ENCODE data around the gene UBE2S.
"Not testable (repeated sequence)": the region's sequence is repeated elsewhere in the genome, so short reads cannot be mapped to it uniquely, and the experiment has no call there.

Gene UBE2S

DNA sequence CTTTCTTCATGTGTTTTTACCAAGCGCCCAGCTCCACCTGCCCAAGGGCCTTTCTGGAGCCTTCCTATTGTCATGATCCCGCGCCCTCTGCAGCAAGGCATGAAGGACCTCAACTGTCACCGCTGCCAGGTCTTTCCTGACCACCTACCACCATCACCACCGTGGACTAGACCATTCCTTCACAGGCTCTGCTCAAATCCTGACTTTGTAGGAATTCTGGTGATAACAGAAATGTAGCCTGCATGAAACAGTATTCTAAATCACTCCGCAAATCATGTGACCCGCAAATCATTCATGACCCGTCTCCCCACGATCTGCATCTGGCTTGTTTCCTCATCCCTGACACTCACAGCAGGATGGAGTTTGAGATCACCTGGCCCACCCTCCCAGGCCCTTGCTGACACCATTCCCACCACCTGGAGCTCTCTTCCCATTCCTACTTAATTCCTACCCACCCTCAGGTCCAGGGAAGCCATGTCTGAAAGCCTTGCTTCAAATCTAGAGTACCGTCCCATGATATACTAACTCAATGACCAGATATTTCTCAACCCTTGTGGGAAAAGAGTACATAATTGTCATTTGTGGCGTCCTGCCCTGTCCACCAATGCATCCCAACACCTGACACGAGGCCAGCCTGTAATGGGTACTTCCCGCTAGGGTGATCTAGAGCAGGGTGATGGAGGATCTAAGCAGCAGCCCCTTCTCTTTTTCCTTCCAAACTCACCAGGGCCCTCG is 1.3 kb downstream of the UBE2S start:
- no peak for DNase-seq (ENCODE audit: low spot score)

DNA sequence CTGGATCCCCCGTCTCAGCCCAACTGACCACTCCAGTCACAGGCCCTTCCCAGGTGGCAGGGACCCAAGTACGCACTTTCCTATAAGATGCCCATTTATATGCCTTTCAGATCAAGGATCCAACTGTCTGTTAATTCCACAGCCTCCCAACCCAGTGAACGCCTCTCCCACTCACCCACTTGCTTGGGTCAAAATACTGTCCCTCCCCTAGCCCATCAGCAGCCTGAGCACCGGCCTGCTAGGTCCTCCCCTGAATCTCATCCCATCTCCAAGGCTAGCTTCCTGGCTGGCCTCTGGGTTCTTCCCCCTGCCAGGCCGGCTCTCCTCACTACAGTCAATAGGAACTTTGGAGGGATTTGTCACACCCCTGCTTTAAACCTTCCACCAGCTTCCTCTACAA is 1.9 kb downstream of the UBE2S start:
- DNase-seq (ENCODE audit: low spot score): no peak

DNA sequence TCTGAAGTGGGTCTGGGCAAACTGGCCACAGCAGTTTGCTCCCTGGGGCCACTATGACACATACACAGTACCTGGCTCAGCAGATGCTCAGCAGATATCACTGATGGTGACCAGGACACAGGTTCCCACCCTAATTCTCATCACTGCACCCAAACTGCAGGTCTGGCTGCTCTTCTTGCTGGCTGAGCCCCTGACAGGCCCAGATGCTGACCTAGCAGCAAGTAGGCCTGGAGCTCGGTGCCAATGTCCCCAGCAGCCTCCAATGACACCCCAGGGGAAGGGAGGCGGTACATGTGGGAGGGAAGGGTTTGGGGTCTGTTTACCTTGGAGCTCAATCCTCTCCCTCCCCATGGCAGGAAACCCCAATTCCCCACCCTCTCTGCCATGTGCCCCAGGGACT is 5.1 kb downstream of the UBE2S start:
- no peak for DNase-seq (ENCODE audit: low spot score)

DNA sequence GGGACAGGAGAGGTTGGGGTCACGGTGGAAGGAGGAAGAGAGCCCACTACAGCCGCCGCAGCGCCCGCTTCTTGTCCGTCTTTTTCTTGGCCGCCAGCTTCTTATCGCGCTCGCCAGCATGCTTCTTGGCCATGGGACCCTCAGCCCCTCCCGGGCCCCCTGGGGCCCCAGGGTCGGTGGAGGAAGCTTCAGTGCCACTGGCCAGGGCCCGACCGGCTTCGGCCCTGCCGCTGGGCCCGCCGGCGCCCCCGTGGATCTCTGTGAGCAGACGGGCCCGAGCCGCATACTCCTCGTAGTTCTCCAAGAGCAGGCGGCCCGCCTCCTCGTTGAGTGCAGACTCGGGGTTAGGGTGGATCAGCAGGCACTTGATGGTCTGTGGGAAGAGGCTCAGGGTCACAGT is 6.2 kb downstream of the UBE2S start:
- not testable (repeated sequence) for DNase-seq (ENCODE audit: low spot score)

DNA sequence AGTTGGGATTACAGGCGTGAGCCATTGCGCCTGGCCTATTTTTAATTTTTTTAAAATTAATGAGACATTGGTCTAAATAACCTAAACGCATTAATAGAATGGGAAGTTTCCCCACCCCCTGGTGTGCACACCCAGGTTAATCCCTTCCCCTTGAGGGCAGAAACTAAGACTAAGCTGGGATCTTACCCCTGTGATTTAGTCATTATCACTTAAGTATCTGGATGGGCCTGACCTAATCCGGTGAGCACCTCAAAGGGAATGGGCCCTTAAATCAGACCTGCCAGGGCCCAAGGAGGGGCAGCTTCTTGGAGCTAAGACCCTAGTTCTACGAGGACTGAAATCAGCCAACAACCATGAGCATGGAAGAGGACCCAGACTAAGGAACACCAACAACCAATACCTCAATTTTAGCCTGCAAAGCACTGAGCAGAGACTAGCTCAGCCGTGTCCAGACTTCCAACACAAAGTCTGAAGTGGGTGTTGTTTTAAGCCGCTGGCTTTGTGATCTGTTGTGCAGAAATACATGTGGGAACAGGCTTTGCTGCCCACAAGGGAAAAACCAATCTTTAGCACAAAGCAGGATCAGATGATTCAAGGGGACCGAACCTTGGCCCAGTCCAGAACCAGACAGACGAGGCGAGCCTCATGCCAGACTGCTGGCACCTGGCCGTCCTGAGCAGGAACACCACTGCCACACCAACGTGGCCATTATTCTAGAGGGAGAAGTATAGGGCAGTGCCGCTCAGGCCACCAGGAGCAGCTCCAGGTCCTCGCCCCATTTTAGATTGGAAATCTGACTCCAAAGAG is 7.1 kb downstream of the UBE2S start:
- no peak for DNase-seq (ENCODE audit: low spot score)

DNA sequence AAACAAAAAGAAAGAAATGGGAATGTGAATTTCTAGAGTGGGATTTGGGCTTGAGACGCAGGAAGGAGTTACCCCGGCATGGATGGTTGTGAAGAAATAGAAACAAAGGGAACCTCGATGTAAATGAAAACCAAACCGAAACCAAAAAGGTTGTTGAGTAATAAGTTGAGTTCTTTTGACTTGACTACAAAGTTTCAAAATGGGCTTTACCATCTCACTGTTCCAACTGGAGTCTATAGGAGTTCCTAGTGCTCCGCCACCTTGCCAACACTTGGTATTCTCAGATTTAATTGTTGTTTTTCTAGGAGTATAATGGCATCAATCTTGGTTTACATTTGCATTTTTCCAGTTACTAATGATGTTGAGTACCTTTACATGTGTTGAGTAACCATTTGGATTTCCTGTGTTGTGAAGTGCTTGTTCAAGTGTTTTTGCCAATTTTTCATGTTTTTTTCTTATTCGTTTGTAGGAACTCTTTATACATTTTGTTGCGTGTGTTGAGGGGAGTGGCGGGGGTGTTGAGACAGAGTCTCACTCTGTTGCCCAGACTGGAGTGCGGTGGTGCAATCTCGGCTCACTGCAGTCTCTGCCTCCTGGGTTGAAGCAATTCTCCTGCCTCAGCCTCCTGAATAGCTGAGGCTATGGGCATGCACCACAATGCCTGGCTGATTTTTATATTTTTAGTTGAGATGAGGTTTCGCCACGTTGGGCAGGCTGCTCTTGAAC is 9.2 kb downstream of the UBE2S start:
- peak; percentile 62 for DNase-seq (ENCODE audit: low spot score)

DNA sequence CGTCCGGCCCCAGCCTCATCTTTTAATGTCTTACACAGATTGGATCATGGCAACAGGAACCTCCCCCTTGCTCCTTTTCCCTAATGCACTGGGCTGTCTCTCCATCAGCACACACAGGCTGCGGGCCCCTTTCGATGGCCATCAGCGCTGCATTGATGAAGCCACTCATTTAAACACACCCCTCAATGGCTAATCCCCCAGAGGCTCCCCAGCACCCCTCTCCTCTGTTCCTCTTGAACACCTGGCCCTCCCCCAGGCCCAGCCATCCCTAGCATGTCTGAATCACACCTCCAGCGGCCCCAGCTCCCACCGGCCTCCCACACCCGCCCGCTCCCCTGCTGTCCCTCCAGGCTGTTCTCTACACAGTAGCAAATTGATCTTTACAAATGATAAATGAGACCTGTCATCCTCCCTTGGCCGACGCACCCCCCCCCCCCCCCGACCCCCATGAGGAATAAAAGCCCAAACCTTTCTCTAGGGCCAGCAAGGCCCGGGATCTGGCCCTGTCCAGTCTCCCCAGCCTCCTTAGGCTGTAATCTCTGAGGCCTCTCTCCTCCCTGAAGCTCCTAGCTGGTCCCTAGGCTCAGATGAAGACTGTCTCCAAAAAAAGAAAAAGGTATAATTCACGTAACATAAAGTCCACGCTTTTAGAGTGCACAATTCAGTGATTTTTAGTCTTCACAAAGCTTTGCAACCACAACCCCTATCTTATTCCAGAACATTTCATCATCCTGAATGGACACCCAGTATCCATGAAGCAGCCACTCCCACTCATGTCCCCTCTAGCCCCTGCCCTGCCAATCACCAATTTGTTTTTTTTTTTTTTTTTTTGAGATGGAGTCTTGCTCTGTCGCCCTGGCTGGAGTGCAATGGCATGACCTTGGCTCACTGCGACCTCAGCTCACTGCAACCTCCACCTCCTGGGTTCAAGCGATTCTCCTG is 14.5 kb downstream of the UBE2S start:
- DNase-seq (ENCODE audit: low spot score): no peak

DNA sequence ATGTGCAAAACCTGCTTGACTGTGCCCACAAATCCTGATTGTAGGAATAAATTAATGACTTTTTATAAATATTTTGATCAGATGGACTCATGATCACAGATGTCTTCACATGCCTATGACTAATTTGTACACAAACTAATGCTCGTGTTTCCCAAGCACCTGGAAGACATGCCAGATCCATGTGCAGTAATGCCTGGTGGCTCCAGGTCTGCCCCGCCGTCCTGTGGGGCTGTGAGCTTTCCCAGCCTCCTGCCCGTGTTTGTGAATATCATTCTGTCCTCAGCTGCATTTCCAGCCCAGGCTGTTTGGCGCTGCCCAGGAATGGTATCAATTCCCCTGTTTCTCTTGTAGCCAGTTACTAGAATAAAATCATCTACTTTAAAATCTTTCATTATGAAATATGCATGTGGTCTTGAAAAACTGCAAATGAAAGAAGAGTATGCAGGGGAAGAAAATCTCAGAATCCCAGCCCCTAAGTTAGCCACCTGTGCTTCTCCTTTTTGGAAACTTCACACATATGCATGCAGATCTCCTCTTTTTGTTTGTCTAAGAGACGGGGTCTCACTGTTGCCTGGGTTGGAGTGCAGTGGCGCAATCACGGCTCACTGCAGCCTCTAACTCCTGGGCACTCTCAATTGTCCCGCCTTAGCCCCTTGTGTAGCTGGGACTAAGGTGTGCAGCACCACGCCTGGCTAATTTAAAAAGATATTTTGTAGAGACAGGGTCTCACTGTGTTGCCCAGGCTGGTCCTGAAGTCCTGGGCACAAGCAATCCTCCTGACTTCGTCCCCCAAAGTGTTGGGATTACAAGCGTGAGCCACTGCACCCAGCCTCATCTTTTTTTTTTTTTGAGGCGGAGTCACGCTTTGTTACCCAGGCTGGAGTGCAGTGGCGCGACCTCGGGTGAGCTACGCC is 15.6 kb downstream of the UBE2S start:
- no peak for DNase-seq (ENCODE audit: low spot score)

DNA sequence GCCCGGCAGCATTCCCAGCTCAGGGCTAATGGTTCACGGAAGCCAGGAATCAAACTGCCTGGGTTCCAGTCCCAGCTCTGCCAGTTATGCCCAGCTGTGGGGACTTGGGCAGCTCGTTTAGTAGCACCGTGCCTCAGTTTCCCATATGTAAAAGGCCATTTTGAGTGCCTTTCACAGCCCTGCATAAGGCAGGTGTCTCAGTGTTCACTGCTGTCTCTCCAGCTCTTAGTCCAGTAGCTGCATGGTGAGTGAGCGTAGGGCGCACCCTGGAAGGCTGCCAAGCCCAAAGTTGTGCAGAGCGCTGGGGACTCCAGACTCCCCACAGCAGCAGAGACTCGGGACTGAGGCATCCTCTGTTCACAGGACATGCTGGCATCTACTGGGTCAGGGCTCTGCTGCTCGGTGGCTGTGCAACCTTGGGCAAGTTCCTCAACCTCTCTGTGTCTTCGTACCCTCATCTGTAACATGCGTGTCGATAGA is 16.4 kb downstream of the UBE2S start:
- no peak for DNase-seq (ENCODE audit: low spot score)

DNA sequence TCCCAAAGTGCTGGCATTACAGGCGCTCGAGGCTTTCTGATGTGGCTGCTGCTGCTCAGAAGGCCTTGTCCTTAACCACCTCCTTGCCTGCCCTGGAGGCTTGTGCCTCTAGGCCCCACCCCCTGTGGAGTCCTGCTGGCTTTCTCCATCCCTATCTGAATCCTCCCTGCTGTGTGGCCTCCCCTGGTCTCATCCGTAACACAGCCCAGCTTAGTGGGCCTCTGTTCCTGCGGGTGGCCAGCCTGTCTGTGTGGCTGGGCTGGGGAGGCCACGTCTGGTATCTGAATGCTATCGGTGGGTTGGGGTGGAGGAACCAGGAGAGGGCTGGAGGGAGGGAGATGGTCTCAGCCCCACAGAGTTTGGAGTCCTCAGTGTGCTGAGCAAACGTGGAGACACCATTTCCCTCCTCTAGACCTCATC is 17.1 kb downstream of the UBE2S start:
- DNase-seq (ENCODE audit: low spot score): no peak

DNA sequence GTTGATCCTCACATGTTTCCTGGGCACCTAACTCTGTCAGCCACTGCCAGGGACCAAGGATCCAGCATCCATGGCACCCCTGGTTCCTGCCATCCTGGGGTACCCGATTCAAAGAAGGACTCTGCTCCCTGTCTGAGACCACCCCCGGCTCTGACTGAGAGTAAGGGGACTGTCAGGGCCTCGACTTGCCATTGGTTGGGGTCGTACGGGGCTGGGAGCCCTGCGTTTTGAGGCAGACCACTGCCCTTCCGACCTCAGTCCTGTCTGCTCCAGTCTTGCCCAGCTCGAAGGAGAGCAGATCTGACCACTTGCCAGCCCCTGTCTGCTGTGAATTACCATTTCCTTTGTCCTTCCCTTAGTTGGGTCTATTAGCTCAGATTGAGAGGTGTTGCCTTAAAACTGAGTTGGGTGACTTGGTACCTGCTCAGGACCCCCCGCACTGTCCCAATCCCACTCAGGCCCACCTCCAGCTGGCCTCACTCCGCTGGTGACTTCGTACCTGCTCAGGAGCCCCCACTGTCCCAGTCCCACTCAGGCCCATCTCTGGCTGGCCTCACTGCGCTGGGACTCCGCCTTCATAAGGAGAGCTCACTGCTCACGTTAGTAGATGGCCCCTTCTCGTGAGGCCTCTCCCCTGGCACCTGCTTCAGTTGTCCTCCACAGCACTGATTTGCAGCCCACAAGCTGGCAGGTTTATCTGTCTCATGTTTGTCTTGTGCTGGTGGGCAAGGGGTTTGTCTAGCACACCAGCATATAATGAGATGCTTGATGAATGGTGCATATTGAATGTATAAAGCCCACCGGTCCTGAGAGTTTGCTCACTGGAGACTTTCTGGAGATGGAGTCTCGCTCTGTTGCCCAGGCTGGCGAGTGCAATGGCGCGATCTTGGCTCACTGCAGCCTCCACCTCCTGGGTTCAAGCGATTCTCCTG is 17.9 kb downstream of the UBE2S start:
- DNase-seq (ENCODE audit: low spot score): no peak

DNA sequence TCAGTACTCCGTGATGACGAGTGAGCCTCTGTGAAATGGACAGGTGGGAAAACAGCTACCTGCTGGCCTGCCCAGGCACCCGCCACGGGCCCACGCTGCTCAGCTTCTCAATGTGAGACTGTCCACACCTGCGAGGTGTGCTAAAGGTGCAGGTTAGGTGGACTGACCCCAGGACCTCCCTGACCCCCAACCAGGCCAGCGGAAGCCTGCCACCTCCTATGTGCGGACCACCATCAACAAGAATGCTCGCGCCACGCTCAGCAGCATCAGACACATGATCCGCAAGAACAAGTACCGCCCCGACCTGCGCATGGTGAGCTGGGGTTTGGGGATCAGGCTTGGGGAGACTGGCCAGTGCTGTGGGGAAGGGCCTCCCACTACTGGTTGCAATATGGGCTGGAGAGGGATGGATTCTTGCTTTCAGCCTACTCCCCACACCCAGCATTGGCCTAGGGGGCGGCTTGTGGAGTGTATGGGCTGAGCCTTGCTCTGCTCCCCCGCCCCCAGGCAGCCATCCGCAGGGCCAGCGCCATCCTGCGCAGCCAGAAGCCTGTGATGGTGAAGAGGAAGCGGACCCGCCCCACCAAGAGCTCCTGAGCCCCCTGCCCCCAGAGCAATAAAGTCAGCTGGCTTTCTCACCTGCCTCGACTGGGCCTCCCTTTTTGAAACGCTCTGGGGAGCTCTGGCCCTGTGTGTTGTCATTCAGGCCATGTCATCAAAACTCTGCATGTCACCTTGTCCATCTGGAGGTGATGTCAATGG is 19.7 kb downstream of the UBE2S start:
- DNase-seq (ENCODE audit: low spot score): no peak

DNA sequence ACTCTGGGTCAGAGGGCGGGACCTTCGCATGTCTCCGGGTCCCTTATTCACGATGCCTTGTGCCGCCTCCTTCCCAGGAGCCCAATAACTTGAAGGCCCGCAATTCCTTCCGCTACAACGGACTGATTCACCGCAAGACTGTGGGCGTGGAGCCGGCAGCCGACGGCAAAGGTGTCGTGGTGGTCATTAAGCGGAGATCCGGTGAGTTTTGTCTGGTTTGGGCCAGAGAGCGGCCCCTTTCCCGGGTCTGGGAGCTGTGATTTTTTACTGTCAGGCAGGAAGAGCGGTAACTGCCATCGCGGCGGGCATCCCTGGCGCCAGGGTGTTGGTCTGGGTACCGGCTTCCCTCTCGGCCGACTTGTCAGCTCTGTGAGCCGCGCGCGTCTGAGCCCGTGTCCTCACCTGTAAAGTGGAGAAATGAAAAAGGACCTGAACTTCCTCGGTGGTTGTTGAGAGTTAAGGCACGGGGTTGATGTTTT is 21.1 kb downstream of the UBE2S start:
- DNase-seq (ENCODE audit: low spot score): no peak

DNA sequence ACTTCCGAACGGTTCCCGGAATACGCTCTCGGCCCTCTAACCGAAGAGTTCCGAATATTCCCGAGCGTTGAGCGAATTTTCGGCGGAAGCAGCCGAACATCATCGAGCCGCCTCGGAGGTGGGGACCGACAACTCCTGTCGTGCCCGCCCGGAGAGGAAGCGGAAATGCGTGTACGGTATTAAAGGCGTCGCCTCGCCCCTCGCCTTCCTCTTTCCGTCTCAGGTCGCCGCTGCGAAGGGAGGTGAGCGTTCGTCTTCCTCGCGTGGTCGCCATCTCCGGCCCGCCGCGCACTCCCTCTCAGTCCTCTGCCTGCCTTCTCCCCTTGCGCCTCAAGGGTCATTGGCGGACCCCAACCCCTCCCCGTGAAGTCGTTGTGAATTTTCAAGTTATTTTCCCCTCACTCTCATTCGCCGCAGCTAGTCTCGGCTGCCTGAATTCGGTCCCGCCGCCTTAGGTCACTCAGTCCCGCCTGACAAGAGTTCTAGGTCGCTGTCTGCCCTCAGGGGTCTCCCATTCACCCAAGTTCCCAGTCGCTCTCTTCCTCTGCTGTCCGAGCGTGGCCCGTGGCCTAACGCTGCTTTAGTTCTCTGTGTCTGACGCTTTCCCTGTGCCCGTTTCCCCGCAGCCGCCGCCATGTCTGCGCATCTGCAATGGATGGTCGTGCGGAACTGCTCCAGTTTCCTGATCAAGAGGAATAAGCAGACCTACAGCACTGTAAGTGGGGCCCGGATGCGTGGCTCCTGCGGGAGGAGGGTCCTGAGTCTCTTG is 21.7 kb downstream of the UBE2S start, which contains the start of gene RPL28:
Gene RPL28 (plus strand): TSS at position 209 of the 769 bp plus-strand sequence. CDS start 426 bp downstream, at position 635.
- DNase-seq (ENCODE audit: low spot score): peak; percentile 99

DNA sequence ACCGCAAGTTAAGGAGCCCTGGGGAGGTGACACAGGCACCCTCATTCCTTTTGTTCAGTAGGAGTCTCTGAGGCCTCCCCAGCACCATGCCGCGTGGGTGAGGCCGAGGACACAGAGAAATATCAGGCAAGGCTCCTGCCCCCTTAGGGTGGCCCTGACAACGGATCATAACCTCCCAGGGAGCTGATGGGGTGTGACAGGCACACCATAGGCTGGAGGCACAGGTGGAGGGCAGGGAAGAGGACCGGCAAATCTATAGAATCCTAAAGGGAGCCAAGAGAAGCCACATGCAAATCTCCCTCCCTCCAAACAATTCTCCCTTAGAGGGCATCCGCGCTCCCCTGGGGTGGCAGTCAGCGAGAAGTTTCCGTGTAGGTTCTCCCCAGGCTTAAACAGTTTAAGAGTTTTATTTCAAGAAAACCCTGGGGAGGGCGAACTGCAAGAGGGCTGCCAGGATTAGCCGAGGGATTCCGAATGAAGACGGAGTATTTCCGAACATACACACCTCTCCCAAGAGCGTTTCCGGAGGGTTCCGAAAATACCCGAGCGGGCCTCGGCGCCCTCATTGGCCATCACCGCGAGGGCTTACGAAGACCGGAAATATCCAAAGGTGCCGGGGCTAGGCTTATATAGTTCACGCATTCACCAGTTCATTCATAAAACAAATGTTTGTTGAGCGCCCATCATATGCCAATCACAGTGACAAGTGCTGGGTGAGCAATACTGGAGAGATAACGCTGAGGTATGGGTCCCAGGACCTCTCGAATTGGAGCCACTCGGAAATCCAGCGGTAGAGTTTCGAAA is 22.5 kb downstream of the UBE2S start:
- DNase-seq (ENCODE audit: low spot score): peak; percentile 98

DNA sequence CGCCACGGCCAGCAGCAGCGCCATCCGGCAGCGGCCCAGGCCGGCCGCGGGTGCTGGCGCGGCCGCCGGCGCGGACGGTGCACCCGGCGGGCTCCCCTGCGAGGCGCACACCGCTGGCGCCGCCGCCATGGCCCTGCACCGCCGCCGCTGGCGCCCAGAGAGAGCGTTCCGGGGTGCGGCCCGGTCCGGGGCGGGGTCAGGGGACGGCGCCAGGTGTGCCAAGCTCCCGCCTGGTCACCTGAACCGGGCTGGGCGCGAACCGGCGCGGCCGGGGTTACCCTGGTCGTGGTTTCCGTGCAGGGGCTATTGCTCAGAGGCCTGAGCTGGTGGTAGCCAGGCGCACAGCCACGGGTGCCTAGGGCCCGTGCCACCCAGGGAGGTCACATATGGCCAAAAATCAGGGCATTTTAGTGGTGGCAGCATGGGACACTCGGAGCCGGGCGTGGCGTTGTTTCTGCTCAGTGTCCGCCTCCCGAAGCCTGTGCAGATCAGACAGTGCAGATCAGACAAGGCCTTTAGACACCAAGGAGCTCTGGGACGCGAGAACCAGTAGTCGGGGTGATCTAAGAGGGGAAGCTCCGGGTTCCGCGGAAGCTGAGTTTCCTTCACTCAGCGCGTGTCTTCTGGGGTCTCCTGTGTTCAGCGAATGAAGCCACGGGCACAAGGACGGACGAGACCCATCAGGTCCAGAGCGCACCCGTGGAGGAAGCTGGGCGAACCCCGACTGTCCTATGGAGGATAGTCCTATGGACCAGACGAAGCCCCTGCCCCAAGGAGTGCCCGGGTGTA is 23.3 kb downstream of the UBE2S start, which contains the start of gene TMEM238:
Gene TMEM238 (minus strand): TSS at position 162 of the 789 bp plus-strand sequence. CDS start 33 bp downstream, at position 129.
- DNase-seq (ENCODE audit: low spot score): peak; percentile 43

Measured in activated CD4-positive, alpha-beta T cell treated with anti-CD3 and anti-CD28 coated beads, Interleukin-2, Interleukin-4, amounts not matched to agents 100 ng/mL and 50 ng/mL, durations not matched to agents 16 hours and 8 hours (primary cell).